Peyer's patch (tissue), 4 donors: Measurements from ENCODE around the gene ARHGAP28. TPM values are rescaled to one million over a fixed set of nuclear protein-coding genes. Genes with fewer than 3 reads are reported as not detected.

Experiments used
- DNase-seq, 3 donors: peaks; one replicate each; pipeline ENCODE4 v3.0.0-alpha.2; 2017 to 2019
- H3K27ac ChIP-seq, 4 donors: fragments of 200-600 bp; sonication (generic); one replicate each; pipeline ENCODE4 v1.5.1; 2016 to 2019
- H3K27me3 ChIP-seq, 2 donors: fragments of 200-600 bp; sonication (generic); one replicate each; pipeline ENCODE4 v1.5.1; 2019
- H3K36me3 ChIP-seq, 3 donors: fragments of 200-600 bp; sonication (generic); one replicate each; pipeline ENCODE4 v1.5.1; 2016 to 2019
- H3K4me1 ChIP-seq, 4 donors: fragments of 200-600 bp; sonication (generic); one replicate each; pipeline ENCODE4 v1.5.1; 2016 to 2019
- H3K4me3 ChIP-seq, 4 donors: fragments of 200-600 bp; sonication (generic); 1 replicate in 3 of 4; 2 replicates in 1 of 4; pipeline ENCODE4 v1.5.1; 2016 to 2019; ENCODE audit warnings: mild to moderate bottlenecking in 1 of 4
- H3K9me3 ChIP-seq, 4 donors: fragments of 200-600 bp; sonication (generic); one replicate each; pipeline ENCODE4 v1.5.1; 2016 to 2019; ENCODE audit warnings: mild to moderate bottlenecking in 1 of 4
- CTCF ChIP-seq, 6 experiments: fragments of 450-650 bp in 4 of 6; fragments of 200-600 bp in 2 of 6; sonication (generic) in 1 of 6; IDR thresholded peaks; one replicate each; pipeline ENCODE4 v1.5.1; 2017 to 2019; ENCODE audit warnings: antibody characterized with exemption in 6 of 6, mild to moderate bottlenecking in 3 of 6, moderate library complexity in 1 of 6
- POLR2A ChIP-seq, 2 donors: fragments of 450-650 bp; IDR thresholded peaks; one replicate each; pipeline ENCODE4 v1.5.1; 2017; ENCODE audit warnings: antibody characterized with exemption in 2 of 2, mild to moderate bottlenecking in 2 of 2, moderate library complexity in 2 of 2
- total RNA-seq, 4 donors: library from RNA; depleted of rRNA; stranded (reverse); fragments of >200 nt; gene quantifications; one replicate each; pipeline ENCODE4 v1.1.0, GENCODE V29; 2016

The ARHGAP28 gene
- total RNA-seq, 4 donors from 2014 or later: 1.0 to 35.5 (median 3.3) TPM

- Histone ChIP-seq H3K27me3 (no peaks in the 10 kb centered on the region), H3K4me1 (no peaks in the 10 kb centered on the region), H3K9me3 (no peaks in the 10 kb centered on the region), H3K36me3 (no peaks in the 10 kb centered on the region), H3K4me3 (no peak overlapping the region), H3K27ac (no peak overlapping the region)
- no peak for TF ChIP-seq CTCF (IDR thresholded peaks at IDR 0.05)
- TF ChIP-seq POLR2A (IDR thresholded peaks at IDR 0.05): no peak
- DNase-seq: no peak
Measured at GRCh38 chr18:6782861-6783260, 53.3 kb downstream of the ARHGAP28 start.

- Histone ChIP-seq H3K27ac (no peak overlapping the region), H3K4me3 (no peak overlapping the region), H3K36me3 (no peaks in the 10 kb centered on the region), H3K27me3 (no peaks in the 10 kb centered on the region), H3K4me1 (no peaks in the 10 kb centered on the region), H3K9me3 (no peaks in the 10 kb centered on the region)
- no peak for TF ChIP-seq POLR2A (IDR thresholded peaks at IDR 0.05)
- no peak for TF ChIP-seq CTCF (IDR thresholded peaks at IDR 0.05)
- DNase-seq: no peak
Measured at GRCh38 chr18:6784046-6784445, 54.5 kb downstream of the ARHGAP28 start.

GRCh38 chr18:6785001-6785400 is 55.5 kb downstream of the ARHGAP28 start:
- no peaks in the 10 kb centered on the region for H3K36me3 ChIP-seq
- no peaks in the 10 kb centered on the region for H3K9me3 ChIP-seq
- no peaks in the 10 kb centered on the region for H3K27me3 ChIP-seq
- DNase-seq: no peak
- no peak overlapping the region for H3K27ac ChIP-seq
- no peak for TF ChIP-seq POLR2A (IDR thresholded peaks at IDR 0.05)
- no peak for TF ChIP-seq CTCF (IDR thresholded peaks at IDR 0.05)
- no peak overlapping the region for H3K4me3 ChIP-seq
- H3K4me1 ChIP-seq: no peaks in the 10 kb centered on the region

GRCh38 chr18:6785411-6785810 is 55.9 kb downstream of the ARHGAP28 start:
- no peak overlapping the region for H3K27ac ChIP-seq
- H3K4me3 ChIP-seq: no peak overlapping the region
- H3K27me3 ChIP-seq: no peaks in the 10 kb centered on the region
- no peaks in the 10 kb centered on the region for H3K4me1 ChIP-seq
- no peaks in the 10 kb centered on the region for H3K9me3 ChIP-seq
- DNase-seq: no peak
- TF ChIP-seq CTCF (IDR thresholded peaks at IDR 0.05) (no peak), POLR2A (IDR thresholded peaks at IDR 0.05) (no peak)
- H3K36me3 ChIP-seq: no peaks in the 10 kb centered on the region

- Histone ChIP-seq H3K36me3 (no peaks in the 10 kb centered on the region), H3K9me3 (no peaks in the 10 kb centered on the region), H3K4me3 (no peak overlapping the region), H3K4me1 (no peaks in the 10 kb centered on the region), H3K27me3 (no peaks in the 10 kb centered on the region), H3K27ac (no peak overlapping the region)
- no peak for TF ChIP-seq CTCF (IDR thresholded peaks at IDR 0.05)
- no peak for TF ChIP-seq POLR2A (IDR thresholded peaks at IDR 0.05)
- no peak for DNase-seq
Measured at GRCh38 chr18:6792391-6792790, 62.9 kb downstream of the ARHGAP28 start.

GRCh38 chr18:6793455-6793854 is 63.9 kb downstream of the ARHGAP28 start:
- no peaks in the 10 kb centered on the region for H3K9me3 ChIP-seq
- no peak for TF ChIP-seq CTCF (IDR thresholded peaks at IDR 0.05)
- no peak for TF ChIP-seq POLR2A (IDR thresholded peaks at IDR 0.05)
- H3K36me3 ChIP-seq: no peaks in the 10 kb centered on the region
- DNase-seq: no peak
- H3K4me1 ChIP-seq: no peaks in the 10 kb centered on the region
- no peaks in the 10 kb centered on the region for H3K27me3 ChIP-seq
- no peak overlapping the region for H3K27ac ChIP-seq
- no peak overlapping the region for H3K4me3 ChIP-seq
